HepG2 (cell line): Measurements from ENCODE around the gene KHNYN. TPM values are rescaled to one million over a fixed set of nuclear protein-coding genes. Genes with fewer than 3 reads are reported as not detected.

Experiments
- ARID5B ChIP-seq: IDR thresholded peaks from 2 replicates; pipeline ENCODE4 v1.4.0; 2020; ENCODE audit warnings: mild to moderate bottlenecking, missing genetic modification reagents
- BHLHE40 ChIP-seq: IDR thresholded peaks from 2 replicates; pipeline ENCODE4 v1.6.1; 2011; ENCODE audit warnings: low read length, improper control_type of control experiment
- BRF2 ChIP-seq: sonication (generic); formaldehyde crosslinking; IDR thresholded peaks from 2 replicates; pipeline ENCODE4 v1.8.1; 2022; ENCODE audit warnings: mild to moderate bottlenecking, missing genetic modification reagents
- CCAR2 ChIP-seq: fragments of 200-400 bp; formaldehyde crosslinking; optimal IDR thresholded peaks from 2 replicates; pipeline ENCODE3; 2018; ENCODE audit warnings: low read depth, mild to moderate bottlenecking, low read length, moderate library complexity
- KDM6A ChIP-seq: IDR thresholded peaks from 2 replicates; pipeline ENCODE4 v1.6.1; 2016; ENCODE audit warnings: low read depth
- KLF15 ChIP-seq: sonication (generic); formaldehyde crosslinking; IDR thresholded peaks from 2 replicates; pipeline ENCODE4 v1.8.1; 2023; ENCODE audit warnings: borderline replicate concordance, mild to moderate bottlenecking, inconsistent platforms, missing genetic modification reagents, mixed read lengths
- NKX3-1 ChIP-seq: sonication (generic); formaldehyde crosslinking; IDR thresholded peaks from 2 replicates; pipeline ENCODE4 v1.5.0; 2020; ENCODE audit warnings: missing genetic modification reagents
- POLR2G ChIP-seq: fragments of 200-400 bp; formaldehyde crosslinking; IDR thresholded peaks from 2 replicates; pipeline ENCODE4 v1.6.1; 2018; ENCODE audit warnings: mild to moderate bottlenecking, low read depth, low read length, moderate library complexity
- SAFB2 ChIP-seq: sonication (generic); formaldehyde crosslinking; IDR thresholded peaks from 2 replicates; pipeline ENCODE4 v1.5.1; 2020; ENCODE audit warnings: missing genetic modification reagents, low read depth, mild to moderate bottlenecking, borderline replicate concordance
- SIX4 ChIP-seq: sonication (generic); formaldehyde crosslinking; IDR thresholded peaks from 2 replicates; pipeline ENCODE4 v1.4.0; 2020; ENCODE audit warnings: missing genetic modification reagents
- WIZ ChIP-seq: sonication (generic); formaldehyde crosslinking; IDR thresholded peaks from 2 replicates; pipeline ENCODE4 v1.5.1; 2020; ENCODE audit warnings: mild to moderate bottlenecking, missing genetic modification reagents
- ZNF20 ChIP-seq: sonication (generic); formaldehyde crosslinking; IDR thresholded peaks from 2 replicates; pipeline ENCODE4 v1.4.0; 2020; ENCODE audit warnings: mild to moderate bottlenecking, moderate library complexity, missing genetic modification reagents
- ZNF24 ChIP-seq: fragments of 450-650 bp; IDR thresholded peaks from 2 replicates; pipeline ENCODE4 v1.6.1; 2017; ENCODE audit warnings: antibody characterized with exemption, mild to moderate bottlenecking
- ZNF276 ChIP-seq: sonication (generic); formaldehyde crosslinking; IDR thresholded peaks from 2 replicates; pipeline ENCODE4 v1.4.0; 2020; ENCODE audit warnings: mild to moderate bottlenecking, low read depth, missing genetic modification reagents
- ZNF3 ChIP-seq: IDR thresholded peaks from 2 replicates; pipeline ENCODE4 v1.7.0; 2017; ENCODE audit warnings: inconsistent platforms
- ZNF33B ChIP-seq: sonication (generic); formaldehyde crosslinking; IDR thresholded peaks from 2 replicates; pipeline ENCODE4 v1.5.1; 2020; ENCODE audit warnings: mild to moderate bottlenecking, missing genetic modification reagents
- ZNF605 ChIP-seq: sonication (generic); formaldehyde crosslinking; IDR thresholded peaks from 2 replicates; pipeline ENCODE4 v1.8.0; 2022; ENCODE audit warnings: mild to moderate bottlenecking, missing genetic modification reagents
- ZNF607 ChIP-seq: sonication (generic); formaldehyde crosslinking; IDR thresholded peaks from 2 replicates; pipeline ENCODE4 v1.5.1; 2020; ENCODE audit warnings: missing genetic modification reagents, mild to moderate bottlenecking, borderline replicate concordance
- ZNF713 ChIP-seq: sonication (generic); formaldehyde crosslinking; IDR thresholded peaks from 2 replicates; pipeline ENCODE4 v1.4.0; 2020; ENCODE audit warnings: mild to moderate bottlenecking, missing genetic modification reagents
- ZNF749 ChIP-seq: sonication (generic); formaldehyde crosslinking; IDR thresholded peaks from 2 replicates; pipeline ENCODE4 v1.8.0; 2022; ENCODE audit warnings: mild to moderate bottlenecking, missing genetic modification reagents, moderate library complexity, borderline replicate concordance
- ZNF879 ChIP-seq: sonication (generic); formaldehyde crosslinking; IDR thresholded peaks from 2 replicates; pipeline ENCODE4 v1.8.1; 2023; ENCODE audit warnings: missing genetic modification reagents
- ZXDC ChIP-seq: sonication (generic); formaldehyde crosslinking; IDR thresholded peaks from 2 replicates; pipeline ENCODE4 v1.5.0; 2020; ENCODE audit warnings: mild to moderate bottlenecking, missing genetic modification reagents
- polyA plus RNA-seq, 8 experiments: library from polyadenylated mRNA; depleted of rRNA in 3 of 8; stranded (reverse) in 7 of 8; unstranded in 1 of 8; fragments of >200 nt; fragmentation: Illumina TruSeq in 4 of 8; extraction: Trizol in 4 of 8; gene quantifications; 2 replicates each; pipeline versions ENCODE4 v1.2.1 to v1.2.3, GENCODE V29; 2011 to 2016; ENCODE audit warnings: low read depth in 4 of 8, missing spikeins in 1 of 8, mixed read lengths in 1 of 8; ENCODE audit not compliant: insufficient read depth in 1 of 8
- total RNA-seq, 5 experiments: library from RNA; depleted of rRNA; stranded (reverse); fragments of >200 nt; fragmentation: Illumina TruSeq; extraction: Trizol; gene quantifications; 2 replicates each; pipeline ENCODE4 v1.2.3, GENCODE V29; 2016; ENCODE audit warnings: low read depth in 1 of 5

KHNYN gene
- total and polyA plus RNA-seq, 2 of the 13 experiments (the other 11 are each of a cell fraction or from before 2014, with no cell fraction given): 52.8 to 75.7 TPM

GRCh38 chr14:24430143-24430681 lies 458 bp downstream of the KHNYN start (continued):
- TF ChIP-seq SIX4 (CRISPR knock-in tag) (no peak), ZNF20 (CRISPR knock-in tag) (peak; percentile 42; the same call in 1 of the 2 replicates), WIZ (no peak), NKX3-1 (CRISPR knock-in tag) (no peak), ZNF276 (no peak), ZNF879 (CRISPR knock-in tag) (no peak), BRF2 (CRISPR knock-in tag) (no peak; the same call in 1 of the 2 replicates), ZNF24 (no peak), KLF15 (CRISPR knock-in tag) (no peak), SAFB2 (no peak; the same call in 1 of the 2 replicates), BHLHE40 (no peak), ZNF607 (CRISPR knock-in tag) (no peak), POLR2G (peak; percentile 78; the same call in 1 of the 2 replicates), ZXDC (no peak), ZNF713 (CRISPR knock-in tag) (no peak; the same call in 1 of the 2 replicates), CCAR2 (no peak), ZNF605 (no peak), KDM6A (0 out of 2 replicates have a peak, but pooled peaks have one; percentile 32), ZNF33B (CRISPR knock-in tag) (no peak; the same call in 1 of the 2 replicates), ZNF3 (no peak), ARID5B (CRISPR knock-in tag) (no peak; the same call in 1 of the 2 replicates), ZNF749 (CRISPR knock-in tag) (no peak)
